HG03039 (cell line): ENCODE measurements around the gene PDCD11.
"Not testable (repeated sequence)": the region's sequence is repeated elsewhere in the genome, so short reads cannot be mapped to it uniquely, and the experiment has no call there.

Experiments used
- ATAC-seq: cut with Tn5 transposase; IDR thresholded peaks from one replicate; pipeline ENCODE4 v1.9.1; 2021; ENCODE audit warnings: mild to moderate bottlenecking, moderate library complexity; ENCODE audit not compliant: unreplicated experiment

PDCD11 gene

GRCh38 chr10:103396067-103396788 lies at the start of gene PDCD11, which contains the start of gene ATP5MK:
Gene PDCD11, plus strand, starts transcription at chr10:103396626. Its CDS starts 1,801 bp downstream, at chr10:103398427.
Gene ATP5MK, minus strand, starts transcription at chr10:103396475. Its CDS starts 4,018 bp downstream, at chr10:103392457.
- peak; percentile 97 for ATAC-seq

- ATAC-seq, result no peak
These were observed 46.3 kb upstream of the PDCD11 start for GRCh38 chr10:103350175-103350516.

GRCh38 chr10:103350517-103351260 lies 45.7 kb upstream of the PDCD11 start, which contains the start of gene PCGF6:
Gene PCGF6, minus strand, starts transcription at chr10:103351140. Its CDS starts 74 bp downstream, at chr10:103351066.
- ATAC-seq, result peak; percentile 89

GRCh38 chr10:103353281-103353680 lies 43.1 kb upstream of the PDCD11 start:
- no peak for ATAC-seq

- ATAC-seq, result not testable (repeated sequence)
These were observed 41.9 kb upstream of the PDCD11 start for GRCh38 chr10:103354567-103354966.

GRCh38 chr10:103355906-103356599 lies 40.4 kb upstream of the PDCD11 start:
- no peak for ATAC-seq

- not testable (repeated sequence) for ATAC-seq
These were observed 36.9 kb upstream of the PDCD11 start for GRCh38 chr10:103359493-103359892.

GRCh38 chr10:103360791-103361190 lies 35.6 kb upstream of the PDCD11 start:
- ATAC-seq, result not testable (repeated sequence)

GRCh38 chr10:103367379-103367781 lies 29.0 kb upstream of the PDCD11 start:
- ATAC-seq, result no peak

- peak; percentile 51 for ATAC-seq
These were observed 28.5 kb upstream of the PDCD11 start, which contains the start of gene TAF5 for GRCh38 chr10:103367782-103368518. Gene TAF5, plus strand, starts transcription at chr10:103367976. Its CDS starts 14 bp downstream, at chr10:103367990.

- ATAC-seq, result no peak
These were observed 22.9 kb upstream of the PDCD11 start for GRCh38 chr10:103373544-103373943.

- no peak for ATAC-seq
These were observed 22.2 kb upstream of the PDCD11 start for GRCh38 chr10:103374263-103374662.

GRCh38 chr10:103382769-103383168 lies 13.7 kb upstream of the PDCD11 start:
- no peak for ATAC-seq

- no peak for ATAC-seq
These were observed 2.2 kb upstream of the PDCD11 start for GRCh38 chr10:103394180-103394579.

GRCh38 chr10:103395754-103396066 lies 716 bp upstream of the PDCD11 start:
- ATAC-seq, result no peak

- ATAC-seq, result no peak
These were observed 312 bp downstream of the PDCD11 start for GRCh38 chr10:103396789-103397087.

GRCh38 chr10:103397191-103397825 lies 882 bp downstream of the PDCD11 start:
- no peak for ATAC-seq

GRCh38 chr10:103413564-103413963 lies 17.1 kb downstream of the PDCD11 start:
- no peak for ATAC-seq

- ATAC-seq, result no peak
These were observed 19.2 kb downstream of the PDCD11 start for GRCh38 chr10:103415581-103415980.

GRCh38 chr10:103416436-103417147 lies 20.2 kb downstream of the PDCD11 start:
- no peak for ATAC-seq
